Left lung (tissue), 10 donors: ENCODE measurements around the gene SOCS7. TPM values are rescaled to one million over a fixed set of nuclear protein-coding genes. Genes with fewer than 3 reads are reported as not detected.

Experiments used
- ATAC-seq: fragments of 200-7000 bp; cut with Tn5 transposase; one replicate; pipeline ENCODE4 v1.9.1; 2020; ENCODE audit warnings: moderate library complexity
- DNase-seq, 4 donors: peaks; one replicate each; pipeline ENCODE4 v3.0.0-alpha.2; 2013 to 2020
- H3K27ac ChIP-seq, 2 donors: fragments of 200-600 bp; sonication (generic) in 1 of 2; one replicate each; pipeline versions ENCODE4 v1.5.0 to v1.8.0; 2020 to 2021
- H3K27me3 ChIP-seq, 2 donors: fragments of 200-600 bp; sonication (generic) in 1 of 2; one replicate each; pipeline versions ENCODE4 v1.5.0 to v1.8.0; 2020 to 2021
- H3K36me3 ChIP-seq, 2 donors: fragments of 200-600 bp; sonication (generic) in 1 of 2; one replicate each; pipeline versions ENCODE4 v1.5.0 to v1.8.0; 2020 to 2021
- H3K4me1 ChIP-seq, 2 donors: fragments of 200-600 bp; one replicate each; pipeline ENCODE4 v1.8.0; 2021
- H3K4me3 ChIP-seq, 2 donors: fragments of 200-600 bp; sonication (generic) in 1 of 2; one replicate each; pipeline versions ENCODE4 v1.5.0 to v1.8.0; 2020 to 2021; ENCODE audit warnings: mild to moderate bottlenecking in 1 of 2
- H3K9me3 ChIP-seq, 2 donors: fragments of 200-600 bp; sonication (generic) in 1 of 2; one replicate each; pipeline versions ENCODE4 v1.5.0 to v1.8.0; 2020 to 2021
- intact Hi-C, 2 donors: fragments of 100-400 bp; cut with DNase I; formaldehyde crosslinking; loops; one replicate each; pipeline versions ENCODE4 v1.11.2 to v1.14.2; 2022
- polyA plus RNA-seq, 6 donors: library from polyadenylated mRNA; unstranded; fragments of 120-200 nt; gene quantifications; one replicate each; pipeline ENCODE4 v1.2.1, GENCODE V29; 2013; ENCODE audit not compliant: insufficient read length in 6 of 6
- total RNA-seq, 2 donors: library from RNA; stranded (reverse); fragmentation: NEBNext Ultra II Directional; extraction: Animal tissue kit (Norgen Biotek cat#: 25700); gene quantifications; one replicate each; pipeline ENCODE4 v1.2.1, GENCODE V29; 2021
- TF ChIP-seq, protein P1 (sequence below), 2 donors: fragments of 200-600 bp; sonication (generic) in 1 of 2; IDR thresholded peaks; one replicate each; pipeline versions ENCODE4 v1.5.0 to v1.8.0; 2021; ENCODE audit warnings: antibody characterized with exemption in 2 of 2
- donor health status: DM: no; HTN: yes; CAD: no.
- donor health status: DM: no; HTN: no; CAD: no.

The SOCS7 gene
- total and polyA plus RNA-seq, 8 donors = 14.1 to 22.6 (median 19.5) TPM

DNA sequence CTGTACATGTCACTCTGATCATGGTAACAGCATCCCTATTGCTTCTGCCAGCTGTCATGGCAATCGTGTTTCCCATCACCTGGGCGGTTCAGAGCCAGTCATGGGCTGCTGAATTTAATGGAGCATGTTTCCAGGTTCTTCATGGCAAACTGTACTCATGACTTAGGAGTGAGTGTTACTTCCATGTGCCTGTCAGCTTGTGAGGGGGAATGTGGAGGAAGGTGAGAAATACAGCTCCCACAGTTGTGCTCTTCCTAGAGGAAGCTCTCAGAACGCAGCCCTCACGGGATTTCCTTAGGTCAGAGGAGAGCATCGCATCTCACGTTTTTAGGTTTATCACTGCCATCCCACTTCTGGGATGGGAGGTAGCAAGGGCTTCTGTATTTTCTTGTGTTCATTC, 48.6 kb downstream of the SOCS7 start:
- ATAC-seq (no peak), DNase-seq (no peak)
- Histone ChIP-seq H3K27ac (no peak overlapping the region), H3K4me1 (no peaks in the 10 kb centered on the region), H3K4me3 (no peak overlapping the region), H3K27me3 (no peaks in the 10 kb centered on the region), H3K9me3 (no peaks in the 10 kb centered on the region), H3K36me3 (peaks cover 0 to 57% of the 10 kb centered on the region in 2 donors)
- TF ChIP-seq, protein P1, sequence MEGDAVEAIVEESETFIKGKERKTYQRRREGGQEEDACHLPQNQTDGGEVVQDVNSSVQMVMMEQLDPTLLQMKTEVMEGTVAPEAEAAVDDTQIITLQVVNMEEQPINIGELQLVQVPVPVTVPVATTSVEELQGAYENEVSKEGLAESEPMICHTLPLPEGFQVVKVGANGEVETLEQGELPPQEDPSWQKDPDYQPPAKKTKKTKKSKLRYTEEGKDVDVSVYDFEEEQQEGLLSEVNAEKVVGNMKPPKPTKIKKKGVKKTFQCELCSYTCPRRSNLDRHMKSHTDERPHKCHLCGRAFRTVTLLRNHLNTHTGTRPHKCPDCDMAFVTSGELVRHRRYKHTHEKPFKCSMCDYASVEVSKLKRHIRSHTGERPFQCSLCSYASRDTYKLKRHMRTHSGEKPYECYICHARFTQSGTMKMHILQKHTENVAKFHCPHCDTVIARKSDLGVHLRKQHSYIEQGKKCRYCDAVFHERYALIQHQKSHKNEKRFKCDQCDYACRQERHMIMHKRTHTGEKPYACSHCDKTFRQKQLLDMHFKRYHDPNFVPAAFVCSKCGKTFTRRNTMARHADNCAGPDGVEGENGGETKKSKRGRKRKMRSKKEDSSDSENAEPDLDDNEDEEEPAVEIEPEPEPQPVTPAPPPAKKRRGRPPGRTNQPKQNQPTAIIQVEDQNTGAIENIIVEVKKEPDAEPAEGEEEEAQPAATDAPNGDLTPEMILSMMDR (IDR thresholded peaks at IDR 0.05) = no peak
- intact Hi-C loops = no loop called here

DNA sequence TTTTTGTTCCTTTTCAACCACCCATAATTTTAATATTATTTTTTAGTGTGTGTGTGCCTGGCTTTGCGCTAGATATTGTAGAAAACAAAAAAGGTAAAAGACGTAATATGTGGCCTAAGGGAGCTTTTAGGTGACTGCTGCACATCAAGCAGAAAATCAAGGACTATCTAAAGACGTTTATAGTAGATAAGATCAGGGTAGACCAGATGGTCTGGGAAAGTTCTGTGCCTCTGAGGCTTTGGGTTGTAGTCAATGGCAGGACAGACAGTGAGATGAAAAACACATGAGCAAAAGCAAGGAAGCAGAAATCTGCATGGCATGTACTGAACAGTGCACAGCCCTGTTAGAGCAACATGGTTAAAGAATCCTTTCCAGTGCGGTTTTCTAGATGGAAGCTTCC, 49.8 kb downstream of the SOCS7 start:
- H3K4me3 ChIP-seq = no peak overlapping the region
- TF ChIP-seq, protein P1 (IDR thresholded peaks at IDR 0.05) = no peak
- ATAC-seq = no peak
- no peak overlapping the region for H3K27ac ChIP-seq
- intact Hi-C loops = no loop called here
- no peaks in the 10 kb centered on the region for H3K4me1 ChIP-seq
- no peak for DNase-seq
- no peaks in the 10 kb centered on the region for H3K27me3 ChIP-seq
- no peaks in the 10 kb centered on the region for H3K9me3 ChIP-seq
- peaks cover 0 to 45% of the 10 kb centered on the region in 2 donors for H3K36me3 ChIP-seq

DNA sequence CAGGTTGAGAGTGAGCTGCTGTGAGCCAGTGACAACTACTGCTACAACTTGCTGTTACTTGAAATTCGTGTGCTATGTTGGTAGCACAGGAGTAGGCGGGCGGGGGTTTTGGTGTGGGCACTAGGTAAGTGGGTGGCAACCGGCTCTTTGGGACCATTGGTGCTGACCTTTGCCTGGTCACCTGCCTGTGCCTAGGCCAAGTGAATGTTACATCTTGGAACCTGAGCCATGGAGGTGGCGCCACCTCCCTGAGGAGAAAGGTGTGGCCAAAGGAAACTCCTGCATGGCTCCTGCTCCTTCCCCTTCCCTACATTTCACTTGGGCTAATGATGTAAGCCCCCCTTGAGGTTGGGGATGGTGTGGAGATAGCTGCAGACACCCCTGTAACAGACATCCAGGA, 51.3 kb downstream of the SOCS7 start:
- H3K27ac ChIP-seq = no peak overlapping the region
- ATAC-seq = no peak

DNA sequence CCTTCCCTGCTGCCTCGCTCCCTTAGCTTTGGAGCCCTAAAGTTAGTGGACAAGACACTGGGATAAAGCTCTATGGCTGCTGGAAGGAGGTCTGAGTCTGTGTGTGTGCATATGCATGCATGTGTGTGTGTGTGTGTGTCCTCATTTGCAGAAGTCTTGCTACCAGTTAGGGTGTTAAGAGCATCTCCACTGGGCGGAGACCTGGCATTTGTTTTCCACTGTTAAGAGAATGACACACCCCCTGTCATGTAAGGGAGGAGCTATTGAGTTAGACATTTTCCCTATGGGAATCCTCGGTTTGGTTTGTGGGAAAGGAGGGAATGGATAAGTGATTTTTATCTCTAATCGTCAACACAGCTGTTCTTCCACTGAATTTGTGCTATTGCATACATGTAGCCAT, 51.8 kb downstream of the SOCS7 start:
- H3K27me3 ChIP-seq = no peaks in the 10 kb centered on the region
- H3K36me3 ChIP-seq = peaks cover 0 to 35% of the 10 kb centered on the region in 2 donors
- TF ChIP-seq, protein P1 (IDR thresholded peaks at IDR 0.05) = no peak
- peak; percentile 40 for ATAC-seq
- no peak overlapping the region for H3K4me3 ChIP-seq
- DNase-seq = peak in 1 of 4 donors; percentile 59
- H3K4me1 ChIP-seq = no peaks in the 10 kb centered on the region
- intact Hi-C loops = no loop called here
- no peak overlapping the region for H3K27ac ChIP-seq
- no peaks in the 10 kb centered on the region for H3K9me3 ChIP-seq

More for the DNA sequence above, 51.3 kb downstream of the SOCS7 start:
- Histone ChIP-seq H3K9me3 (no peaks in the 10 kb centered on the region), H3K4me1 (no peaks in the 10 kb centered on the region), H3K27me3 (no peaks in the 10 kb centered on the region), H3K4me3 (no peak overlapping the region), H3K36me3 (peaks cover 0 to 35% of the 10 kb centered on the region in 2 donors)
- DNase-seq = no peak
- TF ChIP-seq, protein P1 (IDR thresholded peaks at IDR 0.05) = no peak
- intact Hi-C loops = no loop called here

DNA sequence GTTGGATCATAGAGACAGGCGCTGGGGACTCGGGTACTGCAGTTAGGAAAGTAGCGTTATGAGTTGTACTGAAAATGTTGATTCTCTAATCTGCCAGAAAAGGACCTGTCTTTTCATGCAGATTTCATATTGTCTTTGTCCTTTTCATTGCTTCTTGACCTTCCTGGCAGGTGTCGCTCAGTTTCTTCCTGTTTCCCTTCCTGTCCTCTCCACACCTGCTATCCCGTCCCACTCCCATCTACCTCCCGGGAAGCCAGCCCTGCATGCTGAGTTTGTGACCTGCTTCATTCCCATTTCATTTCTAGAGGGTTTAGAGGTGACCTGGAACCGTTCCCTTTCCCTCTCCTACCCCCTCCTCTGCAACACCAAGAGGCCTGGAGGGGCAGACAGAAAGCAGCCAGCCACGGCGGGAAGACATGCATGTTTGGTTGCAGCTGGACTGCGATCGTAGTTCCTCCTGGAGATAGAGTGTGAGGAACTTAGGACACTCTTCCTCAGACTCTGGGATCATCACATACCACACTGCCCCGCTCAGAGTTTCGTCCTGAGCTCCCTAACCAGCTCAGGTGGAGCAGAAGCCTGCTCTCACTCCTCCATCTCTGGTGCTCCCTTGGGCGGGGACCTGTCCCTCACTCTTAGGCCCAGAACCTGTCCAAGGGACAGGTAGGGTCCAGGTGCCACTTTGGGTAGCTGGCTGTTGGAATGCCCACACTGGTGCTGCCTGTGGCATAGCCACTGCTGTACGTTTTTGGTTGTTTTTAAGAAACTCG, 52.7 kb downstream of the SOCS7 start:
- intact Hi-C loops = no loop called here
- Histone ChIP-seq H3K4me3 (no peak overlapping the region), H3K27me3 (no peaks in the 10 kb centered on the region), H3K36me3 (peaks cover 0 to 31% of the 10 kb centered on the region in 2 donors), H3K9me3 (no peaks in the 10 kb centered on the region), H3K27ac (no peak overlapping the region), H3K4me1 (no peaks in the 10 kb centered on the region)
- DNase-seq = no peak
- TF ChIP-seq, protein P1 (IDR thresholded peaks at IDR 0.05) = no peak
- no peak for ATAC-seq
